Tibial nerve (tissue), 4 donors: ENCODE results near the gene TBCD. TPM values are rescaled to one million over a fixed set of nuclear protein-coding genes. Genes with fewer than 3 reads are reported as not detected.
A peak's percentile ranks its signal among the peaks of the same experiment; 100 is the strongest.

Source experiments
- DNase-seq, 2 donors: peaks; one replicate each; pipeline ENCODE4 v3.0.0-alpha.2; 2019; ENCODE audit warnings: low spot score in 2 of 2
- H3K27ac ChIP-seq, 4 donors: fragments of 200-600 bp; sonication (generic) in 3 of 4; one replicate each; pipeline ENCODE4 v1.5.1; 2017 to 2019; ENCODE audit warnings: mild to moderate bottlenecking in 1 of 4
- H3K27me3 ChIP-seq, 2 donors: fragments of 200-600 bp; sonication (generic) in 1 of 2; one replicate each; pipeline versions ENCODE4 v1.5.1 to v1.6.0; 2017 to 2019
- H3K36me3 ChIP-seq, 3 donors: fragments of 200-600 bp; sonication (generic); one replicate each; pipeline ENCODE4 v1.5.1; 2018 to 2019
- H3K4me1 ChIP-seq, 4 donors: fragments of 200-600 bp; sonication (generic) in 3 of 4; one replicate each; pipeline ENCODE4 v1.5.1; 2017 to 2019
- H3K4me3 ChIP-seq, 4 donors: fragments of 200-600 bp; sonication (generic) in 3 of 4; one replicate each; pipeline ENCODE4 v1.5.1; 2017 to 2019; ENCODE audit warnings: mild to moderate bottlenecking in 1 of 4, moderate library complexity in 1 of 4
- H3K9me3 ChIP-seq, 4 donors: fragments of 200-600 bp; sonication (generic) in 3 of 4; one replicate each; pipeline ENCODE4 v1.5.1; 2017 to 2019
- EP300 ChIP-seq, 2 donors: sonication (generic); formaldehyde crosslinking; IDR thresholded peaks; one replicate each; pipeline ENCODE4 v1.6.1; 2017; ENCODE audit warnings: antibody characterized with exemption in 2 of 2, mild to moderate bottlenecking in 1 of 2
- POLR2A ChIP-seq, 2 donors: fragments of 450-650 bp; IDR thresholded peaks; one replicate each; pipeline ENCODE4 v1.6.1; 2017; ENCODE audit warnings: antibody characterized with exemption in 2 of 2, mild to moderate bottlenecking in 2 of 2, moderate library complexity in 2 of 2
- WGBS, 2 donors: methylation state at CpG; one replicate each; pipeline ENCODE4 v1.1.5; 2018; 5-methylcytosine and 5-hydroxymethylcytosine counted together
- total RNA-seq, 4 donors: library from RNA; depleted of rRNA; stranded (reverse); fragments of >200 nt; gene quantifications; one replicate each; pipeline ENCODE4 v1.1.0, GENCODE V29; 2016
- TF ChIP-seq, protein P1 (sequence below), 5 experiments: fragments of 200-600 bp in 3 of 5; fragments of 450-650 bp in 2 of 5; sonication (generic) in 3 of 5; IDR thresholded peaks; one replicate each; pipeline ENCODE4 v1.5.1; 2016 to 2019; ENCODE audit warnings: antibody characterized with exemption in 5 of 5, mild to moderate bottlenecking in 3 of 5, moderate library complexity in 2 of 5

The TBCD gene
- total RNA-seq, 4 donors from 2014 or later: 42.6 to 115 (median 87.9) TPM

DNA sequence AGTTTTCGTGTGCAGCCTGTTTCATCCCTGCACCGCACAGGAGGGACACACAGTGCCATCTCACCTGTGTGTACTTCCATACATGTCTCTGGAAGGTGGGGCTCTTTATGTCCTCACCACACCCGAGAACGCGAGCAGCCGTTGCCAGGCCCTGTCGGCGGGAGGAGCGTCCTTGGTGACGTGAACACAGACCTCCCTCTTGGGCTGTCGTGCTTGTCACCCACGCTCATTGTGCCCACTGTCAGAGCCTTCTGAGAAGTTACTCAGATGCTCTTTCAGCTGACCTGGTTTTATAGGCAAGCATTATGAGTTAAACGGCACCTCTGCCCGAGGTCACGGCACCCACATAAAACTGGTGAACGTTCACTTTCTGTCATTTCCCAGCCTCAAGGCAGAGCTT is 47.7 kb downstream of the TBCD start:
- H3K9me3 ChIP-seq: no peaks in the 10 kb centered on the region
- H3K4me3 ChIP-seq: no peak overlapping the region
- H3K27me3 ChIP-seq: no peaks in the 10 kb centered on the region
- TF ChIP-seq EP300 (IDR thresholded peaks at IDR 0.05) (no peak), POLR2A (IDR thresholded peaks at IDR 0.05) (no peak)
- TF ChIP-seq, protein P1, sequence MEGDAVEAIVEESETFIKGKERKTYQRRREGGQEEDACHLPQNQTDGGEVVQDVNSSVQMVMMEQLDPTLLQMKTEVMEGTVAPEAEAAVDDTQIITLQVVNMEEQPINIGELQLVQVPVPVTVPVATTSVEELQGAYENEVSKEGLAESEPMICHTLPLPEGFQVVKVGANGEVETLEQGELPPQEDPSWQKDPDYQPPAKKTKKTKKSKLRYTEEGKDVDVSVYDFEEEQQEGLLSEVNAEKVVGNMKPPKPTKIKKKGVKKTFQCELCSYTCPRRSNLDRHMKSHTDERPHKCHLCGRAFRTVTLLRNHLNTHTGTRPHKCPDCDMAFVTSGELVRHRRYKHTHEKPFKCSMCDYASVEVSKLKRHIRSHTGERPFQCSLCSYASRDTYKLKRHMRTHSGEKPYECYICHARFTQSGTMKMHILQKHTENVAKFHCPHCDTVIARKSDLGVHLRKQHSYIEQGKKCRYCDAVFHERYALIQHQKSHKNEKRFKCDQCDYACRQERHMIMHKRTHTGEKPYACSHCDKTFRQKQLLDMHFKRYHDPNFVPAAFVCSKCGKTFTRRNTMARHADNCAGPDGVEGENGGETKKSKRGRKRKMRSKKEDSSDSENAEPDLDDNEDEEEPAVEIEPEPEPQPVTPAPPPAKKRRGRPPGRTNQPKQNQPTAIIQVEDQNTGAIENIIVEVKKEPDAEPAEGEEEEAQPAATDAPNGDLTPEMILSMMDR (IDR thresholded peaks at IDR 0.05): no peak
- no peak for DNase-seq
- WGBS, 2 donors: 77 to 86% methylated on average over 16 of the region's 16 CpGs
- H3K36me3 ChIP-seq: peaks cover 0 to 47% (median 0%) of the 10 kb centered on the region in 3 donors
- H3K27ac ChIP-seq: no peak overlapping the region
- H3K4me1 ChIP-seq: peaks cover 0 to 18% (median 0%) of the 10 kb centered on the region in 4 donors

DNA sequence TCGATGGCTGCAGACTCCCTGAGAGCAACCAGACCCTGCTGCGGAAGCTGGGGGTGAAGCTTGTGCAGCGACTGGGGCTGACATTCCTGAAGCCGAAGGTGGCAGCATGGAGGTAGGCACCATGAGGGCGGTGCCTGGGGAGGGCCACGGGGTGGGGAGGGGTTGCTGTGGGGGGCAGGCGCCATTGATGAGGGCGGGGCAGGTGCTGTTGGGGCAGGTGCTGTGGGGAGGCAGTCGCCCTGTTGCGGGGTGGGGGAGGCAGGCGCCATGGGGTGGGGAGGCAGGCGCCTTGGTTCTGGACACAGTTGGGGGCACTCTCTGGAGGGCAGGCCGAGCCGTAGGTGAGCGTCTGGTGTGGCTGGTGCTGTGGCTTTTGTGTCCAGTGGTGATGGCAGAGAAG is 49.0 kb downstream of the TBCD start:
- DNase-seq: no peak
- no peak overlapping the region for H3K4me3 ChIP-seq
- peaks cover 0 to 44% (median 0%) of the 10 kb centered on the region in 3 donors for H3K36me3 ChIP-seq
- no peaks in the 10 kb centered on the region for H3K9me3 ChIP-seq
- WGBS, 2 donors: 95 to 96% methylated on average over 15 of the region's 15 CpGs
- TF ChIP-seq, protein P1 (IDR thresholded peaks at IDR 0.05): no peak
- TF ChIP-seq EP300 (IDR thresholded peaks at IDR 0.05) (no peak), POLR2A (IDR thresholded peaks at IDR 0.05) (no peak)
- peaks cover 0 to 20% (median 2%) of the 10 kb centered on the region in 4 donors for H3K4me1 ChIP-seq
- H3K27me3 ChIP-seq: no peaks in the 10 kb centered on the region
- no peak overlapping the region for H3K27ac ChIP-seq

DNA sequence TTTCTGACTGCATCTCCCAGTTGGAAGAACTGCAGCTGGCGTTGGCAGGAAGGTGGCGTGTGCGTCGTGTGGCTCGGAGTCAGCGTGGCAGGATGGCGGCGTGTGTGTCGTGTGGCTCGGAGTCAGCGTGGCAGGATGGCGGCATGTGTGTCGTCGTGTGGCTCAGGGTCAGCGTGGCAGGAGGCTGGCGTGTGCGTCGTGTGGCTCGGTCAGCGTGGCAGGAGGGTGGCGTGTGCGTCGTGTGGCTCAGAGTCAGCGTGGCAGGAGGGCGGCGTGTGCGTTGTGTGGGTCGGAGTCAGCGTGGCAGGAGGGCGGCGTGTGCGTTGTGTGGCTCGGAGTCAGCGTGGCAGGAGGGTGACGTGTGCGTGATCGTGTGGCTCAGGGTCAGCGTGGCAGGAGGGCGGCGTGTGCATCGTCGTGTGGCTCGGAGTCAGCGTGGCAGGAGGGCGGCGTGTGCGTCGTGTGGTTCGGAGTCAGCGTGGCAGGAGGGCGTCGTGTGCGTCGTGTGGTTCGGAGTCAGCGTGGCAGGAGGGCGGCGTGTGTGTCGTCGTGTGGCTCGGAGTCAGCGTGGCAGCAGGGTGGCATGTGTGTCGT is 49.6 kb downstream of the TBCD start:
- no peak overlapping the region for H3K4me3 ChIP-seq
- TF ChIP-seq, protein P1 (IDR thresholded peaks at IDR 0.05): no peak
- TF ChIP-seq EP300 (IDR thresholded peaks at IDR 0.05): no peak
- TF ChIP-seq POLR2A (IDR thresholded peaks at IDR 0.05): no peak
- WGBS, 2 donors: 96% methylated on average over 63 of the region's 63 CpGs
- H3K9me3 ChIP-seq: no peaks in the 10 kb centered on the region
- H3K36me3 ChIP-seq: peaks cover 0 to 44% (median 0%) of the 10 kb centered on the region in 3 donors
- no peaks in the 10 kb centered on the region for H3K27me3 ChIP-seq
- H3K27ac ChIP-seq: no peak overlapping the region
- no peak for DNase-seq
- peaks cover 0 to 26% (median 2%) of the 10 kb centered on the region in 4 donors for H3K4me1 ChIP-seq

DNA sequence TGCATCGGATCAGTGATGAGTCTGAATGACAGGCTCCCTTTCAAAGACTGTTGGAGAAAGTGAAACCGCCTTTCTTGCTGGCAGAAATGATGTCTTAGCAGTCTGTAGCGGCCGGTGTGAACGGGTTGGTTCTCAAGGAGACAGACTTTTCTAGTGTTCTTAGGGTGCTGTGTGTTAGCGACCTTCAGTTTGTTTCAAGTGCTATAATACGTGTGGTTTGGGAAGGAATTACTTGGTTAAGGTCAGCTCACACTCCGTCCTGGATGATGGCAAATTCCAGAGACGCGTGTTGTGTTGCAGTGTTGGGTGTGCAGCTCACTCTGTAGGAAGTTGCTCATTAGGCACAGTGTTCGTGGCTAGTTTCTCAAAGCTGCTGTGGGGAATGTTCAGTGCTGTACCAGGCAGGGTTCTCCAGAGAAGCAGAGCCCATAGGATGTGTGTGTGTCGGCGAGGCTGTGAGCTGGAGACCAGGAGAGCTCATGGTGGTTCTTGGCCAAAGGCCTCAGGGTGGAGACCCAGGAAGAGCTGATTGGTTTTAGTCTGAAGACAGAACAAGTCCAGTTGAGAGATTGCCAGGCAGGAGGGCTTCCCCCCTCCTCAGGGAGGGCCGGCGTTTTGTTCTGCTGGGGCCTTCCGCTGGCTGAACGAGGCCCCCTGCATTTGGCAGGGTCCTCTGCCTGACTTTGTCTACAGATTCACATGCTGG is 50.4 kb downstream of the TBCD start:
- H3K4me3 ChIP-seq: no peak overlapping the region
- H3K27me3 ChIP-seq: no peaks in the 10 kb centered on the region
- H3K36me3 ChIP-seq: peaks cover 0 to 46% (median 0%) of the 10 kb centered on the region in 3 donors
- DNase-seq: no peak
- 85 to 91% methylated on average over 17 of the region's 17 CpGs for WGBS, 2 donors
- H3K9me3 ChIP-seq: no peaks in the 10 kb centered on the region
- TF ChIP-seq POLR2A (IDR thresholded peaks at IDR 0.05): no peak
- no peak for TF ChIP-seq EP300 (IDR thresholded peaks at IDR 0.05)
- peaks cover 0 to 34% (median 2%) of the 10 kb centered on the region in 4 donors for H3K4me1 ChIP-seq
- H3K27ac ChIP-seq: peak overlapping the region in 1 of 4 donors; percentile 64

DNA sequence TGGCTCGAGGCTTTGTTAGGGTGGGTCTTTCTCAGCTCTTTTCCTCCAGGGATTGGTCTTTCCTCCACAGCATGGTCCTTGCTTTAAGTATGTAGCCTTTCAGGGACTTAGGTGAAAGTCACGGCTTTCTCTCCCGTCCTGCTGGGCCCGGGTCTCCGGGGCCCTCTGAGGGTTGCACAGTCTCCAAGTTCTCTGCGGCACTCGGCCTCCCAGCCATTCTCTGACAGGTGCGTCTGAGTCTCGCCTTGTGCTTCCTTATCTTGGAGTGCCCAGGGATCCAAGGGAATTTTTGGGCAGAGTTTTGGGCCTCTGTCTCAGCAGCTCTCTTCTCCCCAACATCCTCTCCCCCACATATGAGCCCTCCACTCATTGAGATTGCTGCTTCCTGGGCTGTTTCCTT is 51.3 kb downstream of the TBCD start:
- H3K27ac ChIP-seq: no peak overlapping the region
- H3K36me3 ChIP-seq: peaks cover 0 to 52% (median 0%) of the 10 kb centered on the region in 3 donors
- WGBS, 2 donors: 90 to 93% methylated on average over 9 of the region's 9 CpGs

More for the DNA sequence above, 51.3 kb downstream of the TBCD start:
- no peaks in the 10 kb centered on the region for H3K27me3 ChIP-seq
- no peak overlapping the region for H3K4me3 ChIP-seq
- peaks cover 0 to 40% (median 2%) of the 10 kb centered on the region in 4 donors for H3K4me1 ChIP-seq
- H3K9me3 ChIP-seq: no peaks in the 10 kb centered on the region
- no peak for TF ChIP-seq EP300 (IDR thresholded peaks at IDR 0.05)
- no peak for TF ChIP-seq POLR2A (IDR thresholded peaks at IDR 0.05)
- TF ChIP-seq, protein P1 (IDR thresholded peaks at IDR 0.05): no peak
- DNase-seq: no peak
